ENCODE data around the gene FBLN2.
"Not testable (repeated sequence)": the region's sequence is repeated elsewhere in the genome, so short reads cannot be mapped to it uniquely, and the experiment has no call there.

FBLN2 gene

DNA sequence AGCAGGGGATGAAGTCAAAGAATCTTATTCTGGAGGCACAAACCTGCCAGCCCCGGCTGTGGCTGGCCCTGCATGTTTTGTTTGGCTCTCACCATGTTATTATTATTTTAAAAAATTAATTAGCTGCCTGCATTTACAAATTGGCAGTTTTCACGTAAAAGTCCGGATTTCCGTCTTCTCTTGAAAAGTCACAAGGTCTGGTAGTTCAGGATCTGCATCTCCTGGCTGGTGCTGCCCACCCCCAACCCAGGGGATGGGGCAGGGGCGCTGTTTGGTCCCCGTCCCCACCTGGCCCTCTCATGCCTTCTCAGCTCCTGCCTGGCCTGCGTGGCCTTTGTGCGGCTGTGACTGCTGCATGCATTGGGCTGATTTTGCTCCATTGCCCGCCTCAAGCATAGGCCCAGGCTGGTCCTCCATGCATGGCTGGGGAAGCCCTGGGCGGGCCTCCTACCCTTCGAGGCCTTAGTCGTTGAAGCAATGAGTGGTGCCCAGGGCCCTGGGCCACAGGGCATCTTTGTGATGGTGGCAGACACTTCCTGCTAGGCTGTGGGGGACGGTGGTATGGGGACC, 2.0 kb downstream of the FBLN2 start:
- DNase-seq = no peak

DNA sequence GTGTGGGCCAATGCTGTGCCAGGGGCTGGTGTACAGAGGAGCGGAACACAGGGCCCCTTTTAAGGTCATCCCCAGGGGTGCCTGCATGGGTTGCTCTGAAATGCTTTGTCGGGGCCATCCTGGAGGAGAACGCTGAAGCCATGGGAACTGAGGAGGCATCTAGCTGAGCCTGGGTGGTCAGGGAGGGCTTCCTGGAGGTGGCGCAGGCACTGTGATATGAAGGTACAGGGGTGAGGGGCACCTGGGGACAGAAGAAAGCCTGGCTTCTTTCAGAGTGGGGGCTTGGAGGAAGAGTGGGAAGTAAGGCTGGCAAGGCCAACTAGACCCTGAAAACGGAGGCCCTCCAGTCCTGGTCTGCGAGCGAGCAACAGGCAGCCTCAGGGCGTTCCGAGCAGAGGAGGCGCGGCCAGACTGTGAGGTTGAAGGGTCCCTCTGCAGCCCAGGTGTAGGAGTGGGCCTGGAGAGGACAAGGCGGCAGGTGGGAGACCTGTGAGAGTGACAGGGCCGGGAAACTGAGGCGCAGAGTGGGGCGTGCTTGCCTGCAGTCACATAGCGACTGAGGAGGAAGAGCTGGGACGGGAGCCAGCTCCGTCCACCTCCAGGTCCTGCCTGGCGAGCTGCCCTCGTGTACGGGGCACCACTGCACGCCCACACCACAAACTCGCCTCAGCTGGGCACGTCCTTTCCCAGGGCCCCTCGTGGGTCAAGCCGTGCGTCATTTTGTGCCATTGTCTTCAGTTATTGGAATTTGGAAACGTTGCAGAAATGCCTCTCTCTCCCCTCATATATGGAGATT, 4.1 kb downstream of the FBLN2 start:
- no peak for DNase-seq

DNA sequence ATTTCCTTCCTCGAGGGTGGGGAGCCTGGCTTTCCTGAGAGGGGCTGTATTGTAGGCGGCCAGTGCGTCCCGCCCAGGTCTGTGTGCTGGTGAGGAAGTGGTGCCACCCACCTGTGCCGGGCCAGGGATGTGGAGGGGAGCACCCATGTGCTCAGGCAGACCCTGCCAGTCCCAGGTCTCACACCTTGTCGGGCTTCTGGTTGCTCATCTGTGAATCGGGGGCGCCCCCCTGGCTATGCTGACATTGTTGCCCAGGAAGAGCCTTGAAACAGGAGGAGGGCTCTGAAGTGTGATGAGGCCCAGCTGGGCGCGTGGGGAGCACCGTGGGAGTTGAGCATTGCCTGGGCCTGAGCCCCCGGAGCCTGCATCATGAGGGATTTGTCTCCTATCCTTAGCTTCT, 4.8 kb downstream of the FBLN2 start:
- DNase-seq = no peak

DNA sequence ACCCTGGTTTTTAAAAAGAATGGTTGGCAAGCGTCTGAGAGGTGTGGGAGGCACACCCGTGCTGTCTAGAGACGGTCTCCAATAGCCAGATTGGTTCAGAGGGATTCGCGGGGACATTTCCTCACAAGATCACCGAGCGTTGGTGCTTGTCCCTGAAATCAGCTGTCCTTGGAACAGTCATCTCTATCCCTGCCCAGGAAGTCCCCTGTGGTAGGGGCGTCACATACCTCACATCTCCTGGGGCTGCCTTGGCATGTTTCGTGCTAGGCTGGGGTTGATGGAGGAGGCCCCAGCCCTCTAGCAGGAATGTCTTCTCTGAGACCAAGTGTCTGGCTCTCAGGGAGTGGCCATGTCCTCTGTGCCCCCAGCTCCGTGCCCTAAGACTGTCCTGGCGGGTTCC, 6.8 kb downstream of the FBLN2 start:
- DNase-seq = no peak

DNA sequence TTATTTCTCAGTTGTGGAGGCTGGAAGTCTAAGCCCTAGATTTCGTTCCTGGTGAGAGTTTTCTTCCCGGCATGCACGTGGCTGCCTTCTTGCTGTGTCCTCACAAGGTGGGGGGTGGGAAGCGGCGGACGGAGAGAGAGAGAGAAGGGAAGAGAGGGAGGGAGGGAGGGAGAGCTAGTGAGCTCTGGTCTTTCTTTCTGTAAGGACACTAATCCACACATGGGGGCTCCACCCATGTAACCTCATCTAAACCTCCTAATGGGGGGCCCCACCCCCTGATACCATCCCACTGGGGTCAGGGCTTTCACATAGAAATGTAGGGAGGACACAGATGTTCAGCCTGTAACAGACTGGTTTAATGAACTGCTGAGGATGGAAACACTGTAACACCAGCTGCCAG, 7.3 kb downstream of the FBLN2 start:
- DNase-seq = no peak

DNA sequence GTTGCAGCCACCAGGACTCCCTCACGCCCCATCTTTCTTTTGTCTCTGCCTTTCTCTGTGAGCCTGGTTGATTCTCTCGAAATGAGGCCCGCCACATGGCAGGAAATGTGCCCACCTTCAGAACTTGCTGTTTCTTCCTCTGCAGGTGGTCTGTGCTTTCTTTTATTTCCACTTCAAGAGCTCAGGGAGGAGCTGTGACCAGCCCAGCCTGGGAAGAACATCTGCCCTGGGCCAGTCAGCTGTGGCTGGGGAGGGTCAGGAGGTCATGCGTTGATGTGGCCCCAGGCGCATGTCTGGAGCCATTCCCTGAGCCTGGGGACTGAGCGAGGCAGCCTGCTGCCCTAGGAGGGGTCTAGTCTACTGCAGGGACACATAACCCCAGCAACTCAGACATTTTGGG, 8.0 kb downstream of the FBLN2 start:
- DNase-seq = no peak

DNA sequence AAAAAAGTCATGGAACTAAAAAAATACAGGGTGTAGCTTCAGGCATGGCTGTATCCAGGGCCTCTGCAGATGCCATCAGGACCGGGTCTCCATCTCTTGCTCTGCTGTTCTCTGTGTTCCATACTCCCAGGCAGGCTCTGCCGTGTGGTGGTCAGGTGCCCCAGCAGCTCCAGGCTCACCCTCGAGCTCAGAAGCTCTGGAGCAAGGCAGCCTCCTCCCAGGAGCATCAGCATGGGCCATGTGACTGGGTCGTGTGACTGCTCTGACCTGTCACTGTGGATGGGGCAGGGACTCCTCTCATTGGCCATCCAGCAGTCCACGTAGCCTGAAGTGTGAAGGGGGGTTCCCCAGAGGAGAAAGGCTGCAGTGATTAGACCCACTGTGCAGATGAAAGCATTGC, 8.5 kb downstream of the FBLN2 start:
- DNase-seq = no peak

DNA sequence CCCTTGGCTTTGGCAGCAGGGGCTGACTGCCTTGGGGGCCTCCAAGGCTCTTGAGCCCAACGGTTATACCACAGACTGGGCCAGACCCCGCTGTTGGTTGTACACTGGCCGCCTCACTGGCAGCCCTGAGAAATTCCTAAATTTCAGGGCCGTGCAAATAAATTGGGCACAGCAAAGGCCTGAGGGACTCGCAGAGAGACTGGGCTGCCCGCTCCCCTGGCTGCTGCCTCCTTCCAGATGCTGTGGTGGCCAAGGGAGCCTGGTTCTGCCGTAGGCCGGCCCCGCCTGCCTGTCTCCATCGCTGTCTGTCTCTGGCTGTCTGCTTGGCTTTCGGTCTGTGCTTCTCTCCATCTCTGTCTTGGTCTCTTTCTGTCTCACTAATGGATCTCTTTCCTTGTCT, 9.0 kb downstream of the FBLN2 start:
- no peak for DNase-seq

DNA sequence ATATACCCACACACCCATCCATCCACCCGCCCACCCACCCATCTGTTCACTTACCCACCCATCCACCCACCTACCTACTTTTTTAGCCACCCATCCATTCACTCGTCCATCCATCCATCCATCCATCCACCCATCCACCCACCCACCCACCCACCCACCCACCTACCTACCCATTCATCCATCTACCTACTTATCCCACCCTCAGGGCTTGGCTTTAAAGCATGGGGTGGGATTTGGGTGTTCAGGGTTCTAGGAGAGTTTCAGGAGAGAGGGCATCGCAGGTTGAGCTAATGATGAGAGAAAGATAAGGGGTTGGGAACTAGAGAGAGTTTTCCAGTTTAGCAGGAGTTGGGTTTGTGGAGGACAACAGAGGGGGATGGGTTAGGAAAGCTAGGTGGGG, 9.7 kb downstream of the FBLN2 start:
- no peak for DNase-seq

DNA sequence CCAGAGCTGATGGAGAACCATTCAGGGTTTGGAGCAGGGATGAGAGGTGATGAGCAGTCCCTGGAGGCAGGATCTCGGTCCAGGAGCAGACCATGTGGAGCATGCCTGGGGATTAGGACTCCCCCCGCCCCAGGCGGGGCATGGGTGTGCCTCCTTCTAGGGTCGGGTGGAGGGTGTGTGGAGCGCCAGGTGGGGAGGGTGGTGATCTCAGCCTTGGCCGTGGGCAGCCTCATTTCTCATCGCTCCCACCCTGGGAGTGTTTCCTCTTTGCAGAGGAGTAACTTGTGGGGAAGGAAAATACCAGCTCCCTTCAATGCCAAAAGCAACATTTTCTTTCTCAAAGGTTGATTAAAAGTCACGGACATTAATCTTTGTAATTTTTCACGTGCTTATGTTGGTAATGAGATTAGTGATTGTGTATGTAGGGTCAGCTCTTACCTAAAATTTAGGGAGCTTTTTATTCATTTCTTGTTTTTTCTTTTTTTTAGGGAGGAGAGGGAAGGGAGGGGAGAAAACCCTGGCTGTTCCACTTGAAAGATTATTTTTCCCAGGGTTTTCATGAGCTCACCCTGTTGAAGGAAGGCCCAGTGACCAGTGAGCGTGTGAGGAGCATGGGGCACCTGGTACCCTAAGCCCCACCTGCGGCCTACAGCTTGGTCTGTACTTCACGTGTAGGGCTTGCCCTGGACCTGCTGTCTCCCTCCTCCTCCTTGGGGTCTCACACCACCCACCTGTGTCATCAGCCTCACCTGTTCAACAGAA, 11.0 kb downstream of the FBLN2 start:
- DNase-seq = no peak

DNA sequence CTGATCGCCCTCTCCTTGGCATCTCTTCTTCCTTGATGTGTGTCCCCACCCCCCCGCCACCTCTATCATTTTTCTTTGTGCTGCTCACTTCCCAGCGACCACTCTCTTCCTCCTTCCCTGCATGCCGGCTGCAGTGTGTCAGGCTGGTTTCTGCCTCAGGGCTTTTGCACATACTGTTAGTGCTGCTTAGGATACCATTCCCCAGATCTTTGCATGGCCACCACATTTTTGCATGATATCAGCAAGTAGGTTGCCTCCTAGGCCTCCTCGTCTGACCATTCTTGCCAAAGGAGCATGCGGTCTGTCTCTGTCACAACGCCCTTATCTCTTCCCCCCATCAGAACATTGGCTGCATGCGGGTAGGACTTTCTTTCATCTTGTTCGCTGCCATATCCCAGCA, 12.5 kb downstream of the FBLN2 start:
- DNase-seq = no peak

DNA sequence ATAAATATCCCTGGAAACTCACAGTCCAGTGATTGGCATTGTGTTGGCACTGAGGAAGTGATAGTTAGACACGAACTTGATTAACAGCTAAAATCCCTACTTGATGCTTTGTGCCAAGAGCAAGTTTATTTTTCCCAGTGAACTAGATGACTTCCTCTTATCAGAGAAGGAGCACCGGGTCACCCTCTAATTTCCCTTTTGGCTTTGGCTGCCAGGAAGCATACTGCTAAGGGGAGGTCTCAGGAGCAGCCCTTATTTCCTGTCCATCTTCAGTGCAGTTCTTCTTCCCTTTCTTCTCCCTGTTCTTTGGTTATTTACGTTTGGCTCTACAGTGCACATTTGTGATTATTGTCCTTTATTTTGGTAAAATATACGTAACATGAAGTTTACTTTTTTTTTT, 13.0 kb downstream of the FBLN2 start:
- no peak for DNase-seq

DNA sequence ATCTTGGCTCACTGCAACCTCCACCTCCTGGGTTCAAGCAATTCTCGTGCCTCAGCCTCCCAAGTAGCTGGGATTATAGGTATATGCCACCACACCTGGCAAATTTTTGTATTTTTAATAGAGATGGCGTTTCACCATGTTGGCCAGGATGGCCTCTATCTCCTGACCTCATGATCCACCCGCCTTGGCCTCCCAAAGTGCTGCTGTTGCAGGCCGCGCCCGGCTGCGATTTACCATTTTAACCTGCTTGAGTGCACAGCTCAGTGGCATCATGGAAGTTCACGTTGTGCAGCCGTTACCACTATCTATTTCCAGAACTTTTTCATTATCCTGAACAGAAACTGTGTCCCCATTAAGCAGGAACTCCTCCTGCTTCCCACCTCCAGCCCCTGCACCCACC, 13.5 kb downstream of the FBLN2 start:
- not testable (repeated sequence) for DNase-seq

DNA sequence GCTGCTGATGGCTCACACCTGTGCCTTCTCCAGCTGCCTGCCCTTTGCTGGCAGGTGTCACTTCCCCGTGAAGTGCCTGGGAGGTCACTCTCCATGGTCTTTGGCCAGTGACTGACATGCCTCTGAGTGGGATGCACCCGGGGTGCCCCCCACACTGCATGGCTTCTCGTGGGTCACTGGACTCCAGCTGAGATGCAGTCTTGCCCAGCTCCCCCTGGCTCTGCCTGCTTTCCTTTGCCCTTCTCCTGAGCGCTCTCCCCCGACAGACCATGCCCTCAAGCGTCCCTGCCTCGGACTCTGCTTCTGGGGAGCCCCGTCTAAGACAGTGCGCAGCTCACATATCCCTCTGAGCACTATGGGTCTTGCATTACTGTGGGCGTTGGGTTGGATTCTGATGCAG, 14.4 kb downstream of the FBLN2 start:
- DNase-seq = no peak

DNA sequence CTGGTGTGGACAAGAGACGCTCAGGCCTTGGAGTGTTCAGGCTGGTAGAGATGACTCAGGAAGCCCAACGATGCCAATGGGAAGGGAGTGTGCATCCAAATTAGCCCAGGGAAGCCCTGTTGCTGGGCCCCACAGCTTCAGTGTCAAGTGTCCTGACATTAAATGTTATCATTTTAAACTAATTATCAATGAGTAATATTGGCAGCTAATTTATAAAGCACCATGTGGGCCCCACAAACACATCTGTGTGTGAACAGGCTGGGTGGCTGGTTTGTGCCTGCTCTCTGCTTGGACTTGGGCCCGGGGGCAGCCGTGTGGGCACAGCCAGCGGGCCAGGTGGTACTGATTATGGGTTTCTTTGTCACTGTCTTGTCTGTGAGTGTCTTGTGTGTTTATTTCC, 15.0 kb downstream of the FBLN2 start:
- DNase-seq = no peak

DNA sequence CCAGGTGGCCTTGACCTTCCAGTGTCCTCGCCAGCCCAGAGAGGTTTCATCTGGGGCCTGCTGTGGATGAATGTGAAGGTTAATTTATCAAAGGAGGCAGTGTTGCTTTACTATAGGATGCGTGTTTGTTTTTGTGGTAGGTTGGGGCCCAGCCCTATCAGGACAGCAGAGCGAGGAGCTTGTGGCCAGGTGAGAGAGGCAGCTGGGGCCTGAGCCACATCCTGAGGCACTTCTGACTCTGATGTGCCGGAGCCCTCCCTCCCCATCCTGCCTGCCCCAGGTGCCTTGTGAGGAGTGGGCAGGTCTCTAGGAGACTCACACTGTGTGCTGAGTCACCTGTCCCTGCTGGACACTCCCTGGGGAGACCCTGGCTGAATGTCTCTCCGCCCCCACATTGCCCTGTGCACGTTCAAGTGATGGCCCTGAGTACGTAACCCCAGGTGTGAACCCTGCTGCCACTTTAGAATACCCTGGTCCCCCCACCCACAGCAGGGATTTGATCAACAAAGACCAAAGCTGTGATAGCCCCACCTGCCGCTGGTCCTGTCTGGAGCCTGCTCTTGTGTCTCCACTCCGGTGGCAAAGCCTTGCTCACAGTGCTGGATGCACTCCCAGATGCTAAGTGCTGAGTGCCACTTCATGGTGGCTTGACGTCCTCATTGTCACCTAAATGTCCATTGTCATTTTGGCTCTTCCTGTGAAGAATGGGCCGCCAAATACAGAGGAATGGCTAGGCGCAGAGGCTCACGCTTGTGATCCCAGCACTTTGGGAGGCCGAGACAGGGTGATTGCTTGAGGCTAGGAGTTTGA, 16.0 kb downstream of the FBLN2 start:
- no peak for DNase-seq

DNA sequence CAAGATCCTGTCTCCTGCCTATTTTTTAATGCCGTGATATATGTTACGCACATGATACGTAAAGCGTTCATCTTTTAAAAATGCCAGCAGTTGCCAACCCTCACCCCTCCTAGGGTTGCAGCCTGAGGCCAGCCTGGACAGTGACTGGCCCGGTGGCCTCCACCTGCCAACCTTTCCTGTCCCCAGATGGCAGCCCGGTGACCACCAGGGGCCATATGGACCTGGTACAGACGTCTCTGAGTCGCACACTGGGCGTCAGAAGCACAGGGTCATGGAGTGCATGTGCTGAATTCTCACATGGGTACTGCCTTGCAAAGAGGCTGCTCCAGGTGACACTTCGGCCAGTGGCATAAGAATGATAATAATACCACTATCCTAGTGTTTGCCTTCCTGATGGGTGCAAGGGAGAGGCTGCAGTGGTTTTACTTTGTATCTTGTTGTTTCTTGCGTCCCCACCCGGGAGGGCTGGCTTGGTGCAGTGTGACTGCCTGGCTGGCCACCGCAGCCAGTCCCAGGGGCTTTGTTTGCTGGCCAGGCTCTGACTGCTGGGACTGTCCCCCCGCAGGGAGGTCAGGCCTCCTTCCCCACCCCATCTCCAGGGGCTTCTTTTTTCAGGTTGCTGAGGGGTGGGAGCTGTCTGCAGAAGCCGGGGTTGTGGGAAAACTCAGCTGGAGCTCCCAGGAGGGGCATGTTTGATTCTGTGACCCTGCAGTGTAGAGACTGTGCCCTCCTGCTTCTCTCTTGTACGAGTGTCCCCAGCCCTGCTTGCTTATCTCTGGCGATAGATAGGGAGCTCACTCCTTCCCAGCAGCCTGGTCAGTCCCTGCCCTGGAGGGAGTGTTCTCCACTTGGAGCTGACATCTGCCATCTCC, 16.9 kb downstream of the FBLN2 start:
- no peak for DNase-seq

DNA sequence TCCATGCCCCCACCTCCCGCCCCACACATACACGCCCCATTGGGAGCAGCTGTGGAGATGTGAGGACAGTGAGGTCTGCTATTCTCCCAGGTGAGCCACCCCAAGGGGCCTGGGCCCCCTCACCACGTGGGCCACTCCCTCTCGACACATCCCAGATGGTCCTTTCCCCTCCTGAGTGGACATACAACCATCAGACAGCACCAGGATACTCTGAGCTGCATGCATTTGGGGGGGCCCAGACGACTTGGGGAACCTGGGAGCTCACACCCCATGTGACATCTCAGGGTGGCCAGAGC, 17.5 kb downstream of the FBLN2 start:
- no peak for DNase-seq

DNA sequence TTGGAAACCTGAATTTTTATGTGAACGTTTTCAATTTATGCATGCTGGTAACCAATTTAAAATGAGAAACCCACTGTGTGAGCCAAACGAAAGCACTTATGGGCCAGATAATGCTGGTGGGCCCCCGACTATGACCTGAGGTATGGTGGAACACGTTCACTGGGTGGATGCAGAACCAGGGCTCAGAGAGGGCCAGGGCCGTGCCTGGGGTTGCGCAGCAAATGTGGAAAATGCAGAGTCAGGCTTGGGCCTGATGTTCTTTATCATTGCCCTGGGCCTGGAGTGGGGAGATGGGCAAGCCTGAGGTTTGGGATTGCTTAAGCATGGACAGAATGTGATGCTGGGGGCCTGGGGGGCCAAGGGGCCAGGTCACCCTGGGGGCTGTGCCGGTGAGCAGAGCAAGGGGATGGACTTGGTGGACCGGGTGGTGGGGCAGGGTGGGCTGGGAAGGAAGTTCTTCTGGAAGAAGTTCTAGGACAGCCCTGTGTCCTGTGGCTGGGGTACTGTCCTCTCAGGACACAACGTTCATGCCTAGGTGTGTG, 17.9 kb downstream of the FBLN2 start:
- no peak for DNase-seq

DNA sequence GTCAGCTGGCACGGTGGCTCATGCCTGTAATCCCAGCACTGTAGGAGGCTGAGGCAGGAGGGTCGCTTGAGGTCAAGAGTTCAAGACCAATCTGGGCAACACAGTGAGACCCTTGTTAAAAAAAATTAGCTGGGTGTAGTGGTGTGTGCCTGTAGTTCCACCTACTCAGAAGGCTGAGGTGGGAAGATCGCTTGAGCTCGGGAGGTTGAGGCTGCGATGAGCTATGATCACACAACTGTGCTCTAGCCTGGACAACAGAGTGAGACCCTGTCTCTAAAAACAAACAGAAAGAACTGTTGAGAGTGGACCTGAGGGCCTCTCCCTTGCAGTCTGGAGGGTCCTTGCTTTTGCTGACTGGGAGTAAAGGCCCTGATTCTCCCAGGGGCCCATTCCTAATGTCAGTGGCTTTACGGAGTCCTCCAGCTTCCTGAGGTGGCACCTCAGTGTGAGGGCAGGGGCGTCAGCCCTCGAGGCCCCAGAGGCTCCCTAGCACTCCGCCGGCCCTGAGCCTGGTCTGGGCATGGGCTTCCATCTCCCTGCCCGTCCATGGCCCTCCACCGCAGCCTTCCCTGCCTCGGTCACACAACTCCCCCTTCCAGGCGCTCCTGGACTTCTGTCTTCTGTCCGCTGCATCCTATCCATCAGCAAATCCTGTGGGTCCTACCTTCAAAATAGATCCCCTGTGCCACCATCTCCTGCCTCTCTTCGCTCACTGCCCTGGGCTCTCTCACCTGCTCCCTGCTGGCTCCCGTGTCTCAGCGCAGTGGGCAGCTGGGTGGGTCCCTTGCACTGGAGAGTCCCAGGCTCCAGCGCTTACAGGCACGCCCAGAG, 19.0 kb downstream of the FBLN2 start:
- no peak for DNase-seq

DNA sequence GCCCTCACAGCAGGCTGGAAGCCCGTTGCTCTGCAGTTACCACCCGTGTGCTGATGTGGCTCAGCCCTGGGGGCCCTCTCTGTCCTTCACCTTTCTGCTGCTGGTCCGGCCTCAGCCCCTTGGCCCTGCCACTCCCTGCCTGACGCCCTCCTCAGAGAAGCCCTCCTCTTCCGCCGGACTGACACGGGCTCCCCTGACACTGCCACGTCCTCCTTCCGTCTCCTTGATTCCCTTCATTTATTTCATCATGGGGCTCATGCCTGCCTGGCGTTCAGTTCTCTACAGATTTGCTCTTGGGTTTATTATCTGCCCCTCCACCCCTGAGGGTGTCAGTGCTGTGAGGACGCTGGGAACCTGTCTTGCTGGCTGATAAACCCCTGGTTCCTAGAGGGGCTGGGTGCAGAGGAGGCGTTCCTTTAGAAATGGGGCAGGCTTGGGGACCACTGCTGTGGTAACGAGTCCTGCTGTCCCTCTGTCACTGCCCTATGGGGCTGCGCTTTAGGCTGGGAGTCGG, 19.6 kb downstream of the FBLN2 start:
- DNase-seq = no peak
